ENCODE results near the gene TMEM88. TPM values are rescaled to one million over a fixed set of nuclear protein-coding genes. Genes with fewer than 3 reads are reported as not detected.
"Not testable (repeated sequence)": the region's sequence is repeated elsewhere in the genome, so short reads cannot be mapped to it uniquely, and the experiment has no call there.

The TMEM88 gene
- polyA plus RNA-seq (2012; ENCODE audit: missing spikeins) = 0.76 TPM

GRCh38 chr17:7854851-7855659 is at the start of gene TMEM88:
TMEM88 (plus strand) TSS chr17:7855066; CDS start chr17:7855075, 9 bp downstream.
- DNase-seq (ENCODE audit: insufficient read length) (no peak), FAIRE-seq (no peak)
- TF ChIP-seq POLR2AphosphoS5 (IDR thresholded peaks at IDR 0.05; ENCODE audit: low read depth, low read length) (no peak), TAF1 (IDR thresholded peaks at IDR 0.05; ENCODE audit: borderline replicate concordance, low read depth, low read length) (no peak), POLR2A (IDR thresholded peaks at IDR 0.05; ENCODE audit: low read depth, low read length) (no peak)

DNA sequence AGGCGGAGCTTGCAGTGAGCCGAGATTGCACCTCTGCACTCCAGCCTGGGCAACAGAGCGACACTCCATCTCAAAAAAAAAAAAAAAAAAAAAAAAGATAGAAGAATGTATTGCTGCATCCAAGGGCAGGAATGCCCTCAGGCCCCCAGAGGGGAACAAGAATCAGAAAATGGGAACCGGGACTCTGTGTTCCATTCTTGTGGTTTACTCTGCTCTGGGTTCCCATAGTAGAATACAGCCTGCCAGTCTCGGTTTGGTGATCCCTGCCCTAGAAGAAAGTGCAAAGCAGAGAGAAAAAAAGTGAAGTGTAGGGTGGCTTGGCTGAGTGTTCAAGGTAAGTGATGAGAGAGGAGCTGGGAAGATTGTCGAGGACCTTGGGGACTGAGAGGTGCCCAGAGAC is 48.3 kb upstream of the TMEM88 start:
- no peak for TF ChIP-seq POLR2A (IDR thresholded peaks at IDR 0.05; ENCODE audit: low read depth, low read length)
- no peak for TF ChIP-seq POLR2AphosphoS5 (IDR thresholded peaks at IDR 0.05; ENCODE audit: low read depth, low read length)
- TF ChIP-seq TAF1 (IDR thresholded peaks at IDR 0.05; ENCODE audit: borderline replicate concordance, low read depth, low read length) = no peak
- FAIRE-seq (no peak), DNase-seq (ENCODE audit: insufficient read length) (no peak)

GRCh38 chr17:7807206-7807605 is 47.7 kb upstream of the TMEM88 start:
- TF ChIP-seq POLR2A (IDR thresholded peaks at IDR 0.05; ENCODE audit: low read depth, low read length) (no peak), TAF1 (IDR thresholded peaks at IDR 0.05; ENCODE audit: borderline replicate concordance, low read depth, low read length) (no peak), POLR2AphosphoS5 (IDR thresholded peaks at IDR 0.05; ENCODE audit: low read depth, low read length) (no peak)
- DNase-seq (ENCODE audit: insufficient read length) = no peak
- no peak for FAIRE-seq

- DNase-seq (ENCODE audit: insufficient read length) (no peak), FAIRE-seq (no peak)
- TF ChIP-seq POLR2A (IDR thresholded peaks at IDR 0.05; ENCODE audit: low read depth, low read length) (no peak), TAF1 (IDR thresholded peaks at IDR 0.05; ENCODE audit: borderline replicate concordance, low read depth, low read length) (no peak), POLR2AphosphoS5 (IDR thresholded peaks at IDR 0.05; ENCODE audit: low read depth, low read length) (no peak)
Measured at GRCh38 chr17:7809086-7809790, 45.6 kb upstream of the TMEM88 start.

GRCh38 chr17:7809791-7810343 is 45.0 kb upstream of the TMEM88 start:
- FAIRE-seq; DNase-seq (ENCODE audit: insufficient read length): not testable (repeated sequence)

GRCh38 chr17:7811251-7811650 is 43.6 kb upstream of the TMEM88 start:
- TF ChIP-seq TAF1 (IDR thresholded peaks at IDR 0.05; ENCODE audit: borderline replicate concordance, low read depth, low read length) (no peak), POLR2AphosphoS5 (IDR thresholded peaks at IDR 0.05; ENCODE audit: low read depth, low read length) (no peak), POLR2A (IDR thresholded peaks at IDR 0.05; ENCODE audit: low read depth, low read length) (no peak)
- FAIRE-seq (no peak), DNase-seq (ENCODE audit: insufficient read length) (no peak)

DNA sequence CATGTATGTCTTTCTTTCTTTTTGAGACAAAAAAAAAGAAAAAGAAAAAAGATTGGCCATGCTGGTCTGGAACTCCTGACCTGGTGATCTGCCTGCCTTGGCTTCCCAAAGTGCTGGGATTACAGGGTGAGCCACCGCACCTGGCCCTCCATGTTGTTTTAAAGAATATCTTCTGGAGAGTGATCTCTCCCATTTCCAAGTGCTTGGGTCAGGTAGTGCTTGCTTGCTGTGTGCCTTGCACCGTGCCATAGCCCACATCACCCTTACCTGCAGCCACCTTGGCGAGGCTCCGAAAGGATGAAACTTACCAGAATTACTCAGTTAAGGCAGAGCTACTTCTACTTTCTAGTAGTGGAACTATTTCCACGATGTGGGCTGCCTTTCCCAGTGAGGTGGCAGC is 39.9 kb upstream of the TMEM88 start:
- no peak for TF ChIP-seq POLR2A (IDR thresholded peaks at IDR 0.05; ENCODE audit: low read depth, low read length)
- no peak for TF ChIP-seq POLR2AphosphoS5 (IDR thresholded peaks at IDR 0.05; ENCODE audit: low read depth, low read length)
- TF ChIP-seq TAF1 (IDR thresholded peaks at IDR 0.05; ENCODE audit: borderline replicate concordance, low read depth, low read length) = no peak
- FAIRE-seq (no peak), DNase-seq (ENCODE audit: insufficient read length) (no peak)

DNA sequence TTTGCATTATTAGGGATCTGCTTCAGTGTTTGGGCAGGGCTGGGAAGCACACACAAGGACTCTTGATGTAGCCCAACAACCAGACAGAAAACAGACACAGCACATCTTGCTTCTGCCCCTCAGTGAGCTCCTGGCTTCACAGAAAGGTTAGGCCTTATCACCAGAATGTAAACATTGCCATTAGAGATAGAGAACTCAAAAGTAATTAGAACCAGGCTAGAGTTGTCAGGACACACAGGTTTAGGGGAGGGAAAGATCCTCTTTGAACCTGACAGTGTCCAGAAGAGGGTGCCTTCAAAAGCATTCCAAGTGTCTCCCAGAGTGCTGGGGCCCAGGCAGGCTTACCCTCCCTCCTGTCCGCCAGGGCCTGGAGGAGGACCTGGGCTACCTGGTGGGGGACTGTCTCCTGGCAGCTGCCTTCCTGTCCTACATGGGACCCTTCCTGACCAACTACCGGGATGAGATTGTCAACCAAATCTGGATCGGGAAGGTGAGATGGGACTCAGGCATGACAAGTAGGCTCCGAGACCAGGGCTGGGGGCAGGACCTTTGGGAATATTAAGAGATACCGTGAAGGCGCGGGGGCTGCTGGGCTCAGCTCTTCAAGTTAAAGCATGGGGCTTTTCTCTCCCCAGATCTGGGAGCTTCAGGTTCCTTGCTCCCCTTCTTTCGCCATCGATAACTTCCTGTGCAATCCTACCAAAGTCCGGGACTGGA is 37.8 kb upstream of the TMEM88 start:
- FAIRE-seq (no peak), DNase-seq (ENCODE audit: insufficient read length) (no peak)
- no peak for TF ChIP-seq POLR2A (IDR thresholded peaks at IDR 0.05; ENCODE audit: low read depth, low read length)
- no peak for TF ChIP-seq TAF1 (IDR thresholded peaks at IDR 0.05; ENCODE audit: borderline replicate concordance, low read depth, low read length)
- TF ChIP-seq POLR2AphosphoS5 (IDR thresholded peaks at IDR 0.05; ENCODE audit: low read depth, low read length) = no peak

DNA sequence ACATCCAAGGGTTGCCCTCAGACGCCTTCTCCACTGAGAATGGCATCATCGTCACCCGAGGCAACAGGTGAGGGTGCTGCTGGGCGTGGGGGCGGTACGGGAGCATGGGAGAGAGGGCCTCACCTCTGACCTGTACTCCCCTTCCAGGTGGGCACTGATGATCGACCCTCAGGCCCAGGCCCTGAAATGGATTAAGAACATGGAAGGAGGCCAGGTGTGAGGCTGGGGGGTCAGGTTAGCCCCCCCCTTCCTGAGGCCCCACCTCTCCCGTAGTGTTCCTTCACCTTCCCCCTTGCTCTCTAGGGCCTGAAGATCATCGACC is 37.3 kb upstream of the TMEM88 start:
- no peak for FAIRE-seq
- no peak for DNase-seq (ENCODE audit: insufficient read length)
- TF ChIP-seq POLR2A (IDR thresholded peaks at IDR 0.05; ENCODE audit: low read depth, low read length) (no peak), TAF1 (IDR thresholded peaks at IDR 0.05; ENCODE audit: borderline replicate concordance, low read depth, low read length) (no peak), POLR2AphosphoS5 (IDR thresholded peaks at IDR 0.05; ENCODE audit: low read depth, low read length) (no peak)

GRCh38 chr17:7818026-7818425 is 36.8 kb upstream of the TMEM88 start:
- DNase-seq (ENCODE audit: insufficient read length) = no peak
- TF ChIP-seq POLR2A (IDR thresholded peaks at IDR 0.05; ENCODE audit: low read depth, low read length) (no peak), POLR2AphosphoS5 (IDR thresholded peaks at IDR 0.05; ENCODE audit: low read depth, low read length) (no peak), TAF1 (IDR thresholded peaks at IDR 0.05; ENCODE audit: borderline replicate concordance, low read depth, low read length) (no peak)
- no peak for FAIRE-seq

All from GM12892 (cell line).